ENCODE results near the gene CPM. TPM values are rescaled to one million over a fixed set of nuclear protein-coding genes. Genes with fewer than 3 reads are reported as not detected.

CPM gene
- total and polyA plus RNA-seq, 8 donors: 5.7 to 103 (median 45.8) TPM

DNA sequence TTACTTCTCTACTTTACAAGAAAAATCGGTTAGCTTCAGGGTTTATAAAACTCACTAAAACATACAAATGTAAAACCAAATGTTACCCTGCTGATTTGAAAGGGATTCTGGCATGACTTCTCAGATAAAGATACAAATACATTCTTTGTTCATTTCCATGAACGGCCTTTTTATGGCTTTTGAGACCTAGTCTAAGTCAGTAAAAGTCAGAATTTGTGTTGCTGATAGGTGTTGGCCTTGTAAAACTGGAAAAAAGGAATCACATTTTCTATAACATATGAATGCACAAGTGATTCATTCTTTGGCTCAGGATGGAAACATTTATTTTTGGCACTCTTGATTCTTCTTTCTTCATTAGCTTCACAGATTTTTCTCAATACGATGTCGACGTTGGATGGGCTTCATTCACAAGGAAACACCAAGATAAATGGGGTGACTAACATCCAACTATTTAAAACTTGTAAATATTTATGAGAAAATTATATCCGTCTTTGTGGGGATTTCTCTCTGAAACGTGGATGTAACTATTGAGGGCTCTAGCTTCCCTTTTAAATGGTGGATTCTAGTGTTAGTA is 27.0 kb upstream of the CPM start:
- TF ChIP-seq, protein P1, sequence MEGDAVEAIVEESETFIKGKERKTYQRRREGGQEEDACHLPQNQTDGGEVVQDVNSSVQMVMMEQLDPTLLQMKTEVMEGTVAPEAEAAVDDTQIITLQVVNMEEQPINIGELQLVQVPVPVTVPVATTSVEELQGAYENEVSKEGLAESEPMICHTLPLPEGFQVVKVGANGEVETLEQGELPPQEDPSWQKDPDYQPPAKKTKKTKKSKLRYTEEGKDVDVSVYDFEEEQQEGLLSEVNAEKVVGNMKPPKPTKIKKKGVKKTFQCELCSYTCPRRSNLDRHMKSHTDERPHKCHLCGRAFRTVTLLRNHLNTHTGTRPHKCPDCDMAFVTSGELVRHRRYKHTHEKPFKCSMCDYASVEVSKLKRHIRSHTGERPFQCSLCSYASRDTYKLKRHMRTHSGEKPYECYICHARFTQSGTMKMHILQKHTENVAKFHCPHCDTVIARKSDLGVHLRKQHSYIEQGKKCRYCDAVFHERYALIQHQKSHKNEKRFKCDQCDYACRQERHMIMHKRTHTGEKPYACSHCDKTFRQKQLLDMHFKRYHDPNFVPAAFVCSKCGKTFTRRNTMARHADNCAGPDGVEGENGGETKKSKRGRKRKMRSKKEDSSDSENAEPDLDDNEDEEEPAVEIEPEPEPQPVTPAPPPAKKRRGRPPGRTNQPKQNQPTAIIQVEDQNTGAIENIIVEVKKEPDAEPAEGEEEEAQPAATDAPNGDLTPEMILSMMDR (IDR thresholded peaks at IDR 0.05): no peak
- TF ChIP-seq EP300 (IDR thresholded peaks at IDR 0.05) (no peak), POLR2AphosphoS5 (IDR thresholded peaks at IDR 0.05) (no peak), POLR2A (IDR thresholded peaks at IDR 0.05) (no peak)
- peaks cover 0 to 11% (median 0%) of the 10 kb centered on the region in 4 donors for H3K4me1 ChIP-seq
- H3K36me3 ChIP-seq: no peaks in the 10 kb centered on the region
- no peaks in the 10 kb centered on the region for H3K9me3 ChIP-seq
- intact Hi-C loops (cut with DNase I; ENCODE audit: low total_unique reads): no loop called here
- H3K27me3 ChIP-seq: no peaks in the 10 kb centered on the region
- 46 to 63% (median 58%) methylated on average over 7 of the region's 7 CpGs for WGBS, 5 donors
- H3K27ac ChIP-seq: peak overlapping the region in 1 of 5 donors; percentile 3
- peak in 1 of 2 donors; percentile 56 for DNase-seq
- H3K4me3 ChIP-seq: no peak overlapping the region

DNA sequence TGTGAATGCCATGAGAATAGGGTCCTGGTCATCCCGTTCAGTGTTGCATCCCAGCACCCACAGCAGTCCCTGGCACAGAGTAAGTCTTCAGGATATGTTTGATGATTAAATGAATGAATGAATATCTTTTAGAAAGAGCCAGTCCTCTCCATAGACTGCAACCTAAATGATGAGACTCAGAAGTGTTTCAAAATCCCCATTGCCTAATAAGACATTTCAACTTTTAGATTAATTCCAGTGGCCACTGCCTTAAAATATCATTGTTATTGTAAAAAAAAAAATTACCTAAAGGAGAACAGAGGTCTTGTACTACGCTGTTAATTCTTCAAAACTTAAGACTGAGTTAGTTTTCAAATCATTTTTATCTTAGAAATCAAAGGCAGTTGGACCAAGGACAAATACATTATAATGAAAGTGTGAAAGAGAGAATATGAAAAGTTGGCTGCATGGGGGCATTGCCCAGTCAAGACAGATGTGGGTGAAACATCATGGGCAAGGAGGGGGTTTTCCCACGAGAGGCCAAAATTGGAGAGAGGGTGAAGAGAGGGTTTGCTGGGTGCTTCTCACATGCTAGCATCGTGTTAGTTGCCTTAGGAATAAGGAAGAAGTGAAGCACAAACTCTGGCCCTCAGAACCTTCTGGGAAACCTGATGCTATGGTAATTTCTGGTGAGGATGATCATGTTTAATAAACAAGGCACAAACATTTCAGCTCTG is 26.3 kb upstream of the CPM start:
- WGBS, 5 donors: 65 to 77% (median 72%) methylated on average over 4 of the region's 4 CpGs
- Histone ChIP-seq H3K4me1 (peaks cover 0 to 11% (median 0%) of the 10 kb centered on the region in 4 donors), H3K27ac (peak overlapping the region in 1 of 5 donors; percentile 3), H3K9me3 (no peaks in the 10 kb centered on the region), H3K4me3 (no peak overlapping the region), H3K27me3 (no peaks in the 10 kb centered on the region), H3K36me3 (no peaks in the 10 kb centered on the region)
- DNase-seq: no peak
- TF ChIP-seq POLR2A (IDR thresholded peaks at IDR 0.05) (no peak), POLR2AphosphoS5 (IDR thresholded peaks at IDR 0.05) (no peak), EP300 (IDR thresholded peaks at IDR 0.05) (no peak)
- TF ChIP-seq, protein P1 (IDR thresholded peaks at IDR 0.05): no peak
- intact Hi-C loops (cut with DNase I; ENCODE audit: low total_unique reads): no loop called here

DNA sequence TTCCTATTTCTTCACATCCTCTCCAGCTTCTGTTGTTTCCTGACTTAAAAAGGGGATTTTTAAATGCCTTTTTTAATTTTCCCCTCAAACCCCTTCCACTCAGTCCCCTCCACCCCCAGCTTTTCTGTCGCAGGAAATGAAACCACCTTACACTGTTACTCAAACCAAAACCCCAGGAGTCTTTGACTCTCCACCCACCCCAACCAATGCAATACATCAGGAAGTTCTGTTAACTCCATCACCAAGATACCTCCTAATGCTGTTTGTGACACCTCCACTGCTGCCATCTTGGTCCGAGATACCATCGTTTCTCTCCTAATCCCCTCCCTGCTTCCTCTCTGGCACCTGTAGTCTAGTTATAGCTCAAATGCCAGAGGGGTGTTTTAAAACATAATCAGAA is 25.4 kb upstream of the CPM start:
- TF ChIP-seq, protein P1 (IDR thresholded peaks at IDR 0.05): no peak
- TF ChIP-seq POLR2AphosphoS5 (IDR thresholded peaks at IDR 0.05): no peak
- no peak for TF ChIP-seq EP300 (IDR thresholded peaks at IDR 0.05)
- Histone ChIP-seq H3K9me3 (no peaks in the 10 kb centered on the region), H3K4me1 (peaks cover 0 to 6% (median 0%) of the 10 kb centered on the region in 4 donors), H3K36me3 (no peaks in the 10 kb centered on the region), H3K27ac (no peak overlapping the region), H3K4me3 (no peak overlapping the region), H3K27me3 (no peaks in the 10 kb centered on the region)
- intact Hi-C loops (cut with DNase I; ENCODE audit: low total_unique reads): no loop called here
- DNase-seq: no peak
- WGBS, 5 donors: 69 to 85% (median 79%) methylated on average over 3 of the region's 3 CpGs

DNA sequence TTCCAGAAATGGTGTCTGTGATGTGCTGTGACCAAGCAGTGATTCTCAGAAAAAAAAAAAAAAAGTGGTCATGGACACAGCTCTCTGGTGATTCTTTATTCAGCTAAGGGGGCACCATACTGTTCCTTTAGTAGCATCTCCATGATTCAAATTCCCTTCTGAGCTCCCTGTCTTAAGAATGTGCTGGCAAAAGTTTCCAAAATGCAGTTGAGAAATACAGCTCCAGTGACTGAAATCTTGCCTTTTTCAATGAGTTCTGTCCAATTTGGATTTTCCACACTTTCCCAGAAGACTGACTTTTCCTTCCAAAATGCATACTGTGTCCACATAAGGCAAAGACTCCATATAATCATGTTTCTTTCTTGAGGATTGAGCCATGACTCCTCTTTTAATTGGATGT is 24.3 kb upstream of the CPM start:
- H3K27ac ChIP-seq: no peak overlapping the region

More for the DNA sequence above, 24.3 kb upstream of the CPM start:
- intact Hi-C loops (cut with DNase I; ENCODE audit: low total_unique reads): no loop called here
- TF ChIP-seq POLR2AphosphoS5 (IDR thresholded peaks at IDR 0.05): no peak
- TF ChIP-seq EP300 (IDR thresholded peaks at IDR 0.05): no peak
- TF ChIP-seq, protein P1 (IDR thresholded peaks at IDR 0.05): no peak
- no peak for TF ChIP-seq POLR2A (IDR thresholded peaks at IDR 0.05)
- no peak for DNase-seq
- no peaks in the 10 kb centered on the region for H3K9me3 ChIP-seq
- no peaks in the 10 kb centered on the region for H3K4me1 ChIP-seq
- no peaks in the 10 kb centered on the region for H3K36me3 ChIP-seq
- H3K27me3 ChIP-seq: no peaks in the 10 kb centered on the region
- no peak overlapping the region for H3K4me3 ChIP-seq
